ENCODE results near the gene RPUSD3.

- TF ChIP-seq CTCF (IDR thresholded peaks at IDR 0.05 in 8 of 11, conservative IDR thresholded peaks at IDR 0.05 in 3 of 11) (no peak), POLR2AphosphoS5 (IDR thresholded peaks at IDR 0.05) (no peak)
These were observed 33.2 kb upstream of the RPUSD3 start for GRCh38 chr3:9876991-9877390.

Measured in spleen (tissue), 7 donors.